Heart right ventricle (tissue), 16 donors: ENCODE measurements around the gene SARS2. TPM values are rescaled to one million over a fixed set of nuclear protein-coding genes. Genes with fewer than 3 reads are reported as not detected.
"Not testable (repeated sequence)": the region's sequence is repeated elsewhere in the genome, so short reads cannot be mapped to it uniquely, and the experiment has no call there.

Experiments
- ATAC-seq, 8 donors: fragments of 200-7000 bp; cut with Tn5 transposase; one replicate each; pipeline ENCODE4 v1.9.1; 2020; ENCODE audit warnings: mild to moderate bottlenecking in 8 of 8, moderate library complexity in 8 of 8, moderate number of reproducible peaks in 1 of 8
- DNase-seq, 2 donors: peaks; one replicate each; pipeline ENCODE4 v3.0.0-alpha.2; 2020
- H3K27ac ChIP-seq, 10 donors: fragments of 200-600 bp; sonication (generic) in 2 of 10; one replicate each; pipeline versions ENCODE4 v1.5.0 to v1.8.0; 2020 to 2022; ENCODE audit warnings: mild to moderate bottlenecking in 3 of 10
- H3K27me3 ChIP-seq, 7 donors: fragments of 200-600 bp; one replicate each; pipeline ENCODE4 v1.8.0; 2021 to 2022; ENCODE audit warnings: mild to moderate bottlenecking in 2 of 7
- H3K36me3 ChIP-seq, 9 donors: fragments of 200-600 bp; sonication (generic) in 1 of 9; one replicate each; pipeline versions ENCODE4 v1.5.0 to v1.8.0; 2020 to 2022; ENCODE audit warnings: mild to moderate bottlenecking in 2 of 9
- H3K4me1 ChIP-seq, 9 donors: fragments of 200-600 bp; sonication (generic) in 1 of 9; one replicate each; pipeline versions ENCODE4 v1.5.0 to v1.8.0; 2020 to 2022; ENCODE audit warnings: mild to moderate bottlenecking in 4 of 9
- H3K4me3 ChIP-seq, 10 donors: fragments of 200-600 bp; sonication (generic) in 2 of 10; one replicate each; pipeline versions ENCODE4 v1.5.0 to v1.8.0; 2020 to 2022; ENCODE audit warnings: mild to moderate bottlenecking in 7 of 10, moderate library complexity in 2 of 10
- H3K9me3 ChIP-seq, 11 donors: fragments of 200-600 bp in 10 of 11; sonication (generic) in 2 of 11; one replicate each; pipeline versions ENCODE4 v1.5.0 to v1.8.0; 2013 to 2022; ENCODE audit warnings: mild to moderate bottlenecking in 2 of 11, control low read depth in 1 of 11, moderate library complexity in 1 of 11
- WGBS, 2 donors: extraction: QIAGEN DNeasy Blood & Tissue Kit; methylation state at CpG; one replicate each; pipeline ENCODE4 v1.1.7; 2013; ENCODE audit warnings: inconsistent platforms in 1 of 2; 5-methylcytosine and 5-hydroxymethylcytosine counted together
- intact Hi-C, 10 donors: fragments of 100-400 bp; cut with DNase I; formaldehyde crosslinking; loops; one replicate each; pipeline versions ENCODE4 v1.11.1 to v1.14.2; 2022
- polyA plus RNA-seq, 2 donors: library from polyadenylated mRNA; stranded (reverse); fragments of 200-250 nt; gene quantifications; one replicate each; pipeline ENCODE4 v1.2.3, GENCODE V29; 2013
- total RNA-seq, 10 donors: library from RNA; stranded (reverse); fragmentation: NEBNext Ultra II Directional in 3 of 10; extraction: Animal tissue kit (Norgen Biotek cat#: 25700) in 3 of 10; gene quantifications; one replicate each; pipeline versions ENCODE4 v1.2.1 to v1.2.4, GENCODE V29; 2021 to 2023
- TF ChIP-seq, protein P1 (sequence below), 9 donors: fragments of 200-600 bp; sonication (generic) in 2 of 9; IDR thresholded peaks; one replicate each; pipeline versions ENCODE4 v1.5.0 to v1.8.0; 2021 to 2022; ENCODE audit warnings: antibody characterized with exemption in 9 of 9, mild to moderate bottlenecking in 5 of 9, moderate library complexity in 1 of 9
- donor health status: Arrhythmogenic right ventricular cardiomyopathy.
- donor health status: ischemic (EF 13 %, LVEDD 7.1; RV severe dilation, severe dysfunction).
- donor health status: healthy with polysubstance abuse.
- donor health status: DM: no; HTN: yes; CAD: no.
- donor health status: DM: no; HTN: no; CAD: no.
- donor health status: ischemic (EF 25% LVEDD 6.9; RV normal size, moderate dysfunction).
- donor health status: ischemic (EF 25% LVEDD 5.7; RV mildly dilated, moderate dysfunction).
- donor health status: healthy.
- donor health status: DM: yes; HTN: yes; CAD: no.
- donor health status: Ischemic cardiomyopathy.
- donor health status: ischemic (EF 35%, LVEDD 5.7; RV mildly dilated, moderate dysfunction).
- donor health status: nonischemic (EF 11% LVEDD 7.7; RV severe dilation, severe dysfunction).
- donor health status: DM: yes; HTN: yes; CAD: no.
- donor health status: PGD.
- donor health status: ischemic (EF 29% LVEDD 5.4; RV normal size, mild dysfunction).
- donor health status: nonischemic (EF 23%, LVEDD 6.1; RV moderate dilation, normal function).

SARS2 gene
- total and polyA plus RNA-seq, 12 donors: 10.4 to 51.9 (median 18.9) TPM

DNA sequence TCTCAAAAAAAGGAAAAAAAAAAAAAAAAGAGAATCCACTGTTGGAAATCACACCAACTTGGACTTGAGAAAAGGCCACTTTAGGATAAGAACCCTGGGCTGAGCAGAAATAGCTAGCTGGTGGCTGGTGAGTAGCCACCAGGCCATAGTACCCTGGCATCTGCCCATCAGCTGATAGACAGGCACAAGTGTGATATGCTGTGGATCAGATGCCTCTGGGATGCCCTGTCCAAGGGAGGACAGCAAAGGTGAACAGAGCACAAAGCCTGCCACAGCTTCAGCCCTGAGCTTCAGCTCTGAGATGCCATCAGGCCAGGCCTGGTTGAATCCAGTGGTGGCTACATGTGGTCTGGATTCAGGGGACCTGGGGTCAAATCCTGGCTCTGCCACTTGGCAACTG lies 39.9 kb downstream of the SARS2 start:
- peaks cover 0 to 31% (median 15%) of the 10 kb centered on the region in 9 donors for H3K4me1 ChIP-seq
- no peak for DNase-seq
- H3K27me3 ChIP-seq: no peaks in the 10 kb centered on the region
- TF ChIP-seq, protein P1, sequence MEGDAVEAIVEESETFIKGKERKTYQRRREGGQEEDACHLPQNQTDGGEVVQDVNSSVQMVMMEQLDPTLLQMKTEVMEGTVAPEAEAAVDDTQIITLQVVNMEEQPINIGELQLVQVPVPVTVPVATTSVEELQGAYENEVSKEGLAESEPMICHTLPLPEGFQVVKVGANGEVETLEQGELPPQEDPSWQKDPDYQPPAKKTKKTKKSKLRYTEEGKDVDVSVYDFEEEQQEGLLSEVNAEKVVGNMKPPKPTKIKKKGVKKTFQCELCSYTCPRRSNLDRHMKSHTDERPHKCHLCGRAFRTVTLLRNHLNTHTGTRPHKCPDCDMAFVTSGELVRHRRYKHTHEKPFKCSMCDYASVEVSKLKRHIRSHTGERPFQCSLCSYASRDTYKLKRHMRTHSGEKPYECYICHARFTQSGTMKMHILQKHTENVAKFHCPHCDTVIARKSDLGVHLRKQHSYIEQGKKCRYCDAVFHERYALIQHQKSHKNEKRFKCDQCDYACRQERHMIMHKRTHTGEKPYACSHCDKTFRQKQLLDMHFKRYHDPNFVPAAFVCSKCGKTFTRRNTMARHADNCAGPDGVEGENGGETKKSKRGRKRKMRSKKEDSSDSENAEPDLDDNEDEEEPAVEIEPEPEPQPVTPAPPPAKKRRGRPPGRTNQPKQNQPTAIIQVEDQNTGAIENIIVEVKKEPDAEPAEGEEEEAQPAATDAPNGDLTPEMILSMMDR (IDR thresholded peaks at IDR 0.05): no peak
- no peak overlapping the region for H3K4me3 ChIP-seq
- peaks cover 0 to 80% (median 11%) of the 10 kb centered on the region in 9 donors for H3K36me3 ChIP-seq
- H3K9me3 ChIP-seq: no peaks in the 10 kb centered on the region
- peak overlapping the region in 3 of 10 donors; percentile 22 to 43 (median 35) for H3K27ac ChIP-seq
- intact Hi-C loops: loop anchor here in 1 of 10 donors (10.0 kb wide), 1 partner anchor 266 kb away; no protein-coding TSS in a partner anchor
- peak in 5 of 8 donors; percentile 23 to 70 (median 41) for ATAC-seq

DNA sequence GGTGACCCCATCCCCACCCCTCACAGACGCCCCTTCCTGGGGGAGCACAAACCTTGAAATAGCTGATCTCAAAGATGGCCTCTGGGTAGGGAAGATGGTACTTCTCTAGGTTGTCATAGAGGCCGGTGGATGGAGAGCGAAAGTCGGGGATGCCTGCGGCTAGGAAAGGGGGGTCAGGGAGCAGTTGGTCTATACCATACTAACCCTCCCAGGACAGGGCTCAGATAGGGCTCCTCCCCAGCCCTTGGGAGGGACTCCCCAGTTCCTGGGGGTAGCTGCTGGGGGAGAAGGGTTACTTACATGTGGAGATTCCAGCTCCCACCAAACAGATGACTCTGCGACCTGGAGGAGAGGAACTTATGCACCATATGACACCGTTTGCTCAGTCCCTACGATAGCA lies 40.8 kb downstream of the SARS2 start:
- H3K27me3 ChIP-seq: no peaks in the 10 kb centered on the region
- H3K4me1 ChIP-seq: peaks cover 0 to 27% (median 11%) of the 10 kb centered on the region in 9 donors
- H3K4me3 ChIP-seq: no peak overlapping the region
- peaks cover 0 to 75% (median 11%) of the 10 kb centered on the region in 9 donors for H3K36me3 ChIP-seq
- 91 to 94% methylated on average over 8 of the region's 8 CpGs for WGBS, 2 donors
- H3K9me3 ChIP-seq: no peaks in the 10 kb centered on the region
- TF ChIP-seq, protein P1 (IDR thresholded peaks at IDR 0.05): no peak
- DNase-seq (no peak), ATAC-seq (no peak)
- intact Hi-C loops: loop anchor here in 1 of 10 donors (10.0 kb wide), 1 partner anchor 265 kb away; no protein-coding TSS in a partner anchor
- peak overlapping the region in 1 of 10 donors; percentile 3 for H3K27ac ChIP-seq

GRCh38 chr19:38888876-38889275 lies 41.7 kb downstream of the SARS2 start:
- Histone ChIP-seq H3K27ac (no peak overlapping the region), H3K4me1 (peaks cover 0 to 27% (median 10%) of the 10 kb centered on the region in 9 donors), H3K9me3 (no peaks in the 10 kb centered on the region), H3K27me3 (no peaks in the 10 kb centered on the region), H3K4me3 (no peak overlapping the region), H3K36me3 (peaks cover 0 to 82% (median 11%) of the 10 kb centered on the region in 9 donors)
- WGBS, 2 donors: 95 to 97% methylated on average over 17 of the region's 17 CpGs
- DNase-seq (no peak), ATAC-seq (no peak)
- TF ChIP-seq, protein P1 (IDR thresholded peaks at IDR 0.05): no peak
- intact Hi-C loops: no loop called here

DNA sequence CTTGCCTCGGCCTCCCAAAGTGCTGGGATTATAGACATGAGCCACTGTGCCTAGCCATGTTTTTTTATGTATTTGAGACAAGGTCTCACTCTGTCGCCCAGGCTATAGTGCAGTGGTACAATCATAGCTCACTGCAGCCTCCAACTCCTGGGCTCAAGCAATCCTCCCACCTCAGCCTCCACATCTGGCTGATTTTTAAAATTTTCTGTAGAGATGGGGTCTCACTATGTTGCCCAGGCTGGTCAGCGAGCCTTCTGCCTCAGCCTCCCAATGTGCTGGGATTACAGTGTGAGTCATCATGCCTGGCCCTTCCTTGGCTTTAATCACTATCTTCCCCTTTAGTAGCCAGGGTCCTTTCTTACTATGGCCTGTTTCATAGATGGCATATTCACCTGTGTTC lies 45.9 kb downstream of the SARS2 start:
- H3K4me3 ChIP-seq, H3K4me1 ChIP-seq, H3K27ac ChIP-seq, ATAC-seq, H3K9me3 ChIP-seq, DNase-seq, intact Hi-C loops, H3K27me3 ChIP-seq: not testable (repeated sequence)
- WGBS, 2 donors: 95 to 98% methylated on average over 3 of the region's 3 CpGs
- H3K36me3 ChIP-seq: peaks cover 0 to 86% (median 36%) of the 10 kb centered on the region in 9 donors

GRCh38 chr19:38883286-38883685 lies 47.3 kb downstream of the SARS2 start:
- WGBS, 2 donors: 93 to 94% methylated on average over 9 of the region's 9 CpGs
- peaks cover 0 to 82% (median 27%) of the 10 kb centered on the region in 9 donors for H3K36me3 ChIP-seq
- DNase-seq (no peak), ATAC-seq (no peak)
- no peaks in the 10 kb centered on the region for H3K9me3 ChIP-seq
- H3K27ac ChIP-seq: no peak overlapping the region
- TF ChIP-seq, protein P1 (IDR thresholded peaks at IDR 0.05): no peak
- intact Hi-C loops: no loop called here
- H3K4me3 ChIP-seq: no peak overlapping the region
- H3K27me3 ChIP-seq: no peaks in the 10 kb centered on the region
- peaks cover 0 to 16% (median 7%) of the 10 kb centered on the region in 9 donors for H3K4me1 ChIP-seq
